Stimulated activated naive B cell treated with anti-CD40 and anti-IgM and Interleukin-4, amounts not matched to agents 10 μg/mL and 1 μg/mL and 100 μg/mL, for 72 hours (primary cell): Measurements from ENCODE around the gene SEBOX.

Experiments
- ATAC-seq, 2 donors: fragments of 150-1000 bp; cut with Tn5 transposase; replicated peaks; 2 replicates each; pipeline ENCODE4 v1.10.0; 2021; ENCODE audit warnings: moderate library complexity in 1 of 2
- DNase-seq: peaks from one replicate; pipeline ENCODE4 v3.0.0; 2021
- H3K27ac Mint-ChIP-seq: one replicate; pipeline ENCODE4 v1.8.0; 2022; ENCODE audit warnings: mild to moderate bottlenecking, mixed read lengths
- H3K27me3 Mint-ChIP-seq, 2 donors: one replicate each; pipeline ENCODE4 v1.8.0; 2022; ENCODE audit warnings: mixed read lengths in 2 of 2
- H3K36me3 Mint-ChIP-seq, 2 donors: one replicate each; pipeline ENCODE4 v1.8.0; 2022; ENCODE audit warnings: mixed read lengths in 2 of 2, mild to moderate bottlenecking in 1 of 2
- H3K4me1 Mint-ChIP-seq, 2 donors: one replicate each; pipeline ENCODE4 v1.8.0; 2022; ENCODE audit warnings: mixed read lengths in 2 of 2, mild to moderate bottlenecking in 1 of 2
- H3K4me3 Mint-ChIP-seq, 2 donors: one replicate each; pipeline ENCODE4 v1.8.0; 2022; ENCODE audit warnings: mild to moderate bottlenecking in 2 of 2, mixed read lengths in 2 of 2, moderate library complexity in 1 of 2
- H3K9me3 Mint-ChIP-seq, 2 donors: one replicate each; pipeline ENCODE4 v1.8.0; 2022; ENCODE audit warnings: mixed read lengths in 2 of 2, mild to moderate bottlenecking in 1 of 2

Gene SEBOX

DNA sequence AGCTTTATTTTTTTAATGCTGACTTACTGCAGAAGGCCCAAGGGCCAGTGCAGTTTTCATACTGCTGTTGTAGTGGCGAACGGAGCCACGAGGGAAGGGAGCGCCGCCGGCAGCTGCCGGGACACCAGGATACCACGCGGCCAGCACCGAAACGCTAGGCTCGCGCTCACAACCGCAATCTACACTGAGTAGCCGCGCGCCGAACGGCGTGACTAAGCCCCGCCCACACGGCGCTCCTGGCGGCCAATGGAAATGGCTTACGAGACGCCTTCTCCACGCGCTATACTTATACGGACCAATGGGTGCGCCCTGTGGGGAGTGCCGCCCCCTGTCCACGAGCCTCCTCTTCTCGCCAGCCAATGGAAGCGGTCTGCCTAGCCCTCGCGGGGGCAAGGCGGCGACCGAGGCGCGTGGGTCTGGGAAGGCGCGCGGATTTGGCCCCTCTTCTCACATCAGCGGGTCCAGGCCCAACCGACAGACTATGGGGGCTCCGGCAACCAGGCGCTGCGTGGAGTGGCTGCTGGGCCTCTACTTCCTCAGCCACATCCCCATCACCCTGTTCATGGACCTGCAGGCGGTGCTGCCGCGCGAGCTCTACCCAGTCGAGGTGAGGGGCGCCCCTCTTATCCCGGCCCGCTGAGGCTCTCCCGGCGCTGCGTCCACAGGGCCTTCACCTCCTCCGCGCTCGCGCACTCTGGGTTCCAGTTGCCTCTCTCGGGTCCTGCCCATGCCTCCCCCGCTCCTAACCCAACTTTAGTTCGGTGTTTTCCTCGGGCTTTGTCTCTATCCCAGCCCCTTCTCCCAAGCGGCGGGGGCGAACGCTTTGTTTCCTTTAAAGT is 46.0 kb downstream of the SEBOX start, which contains the start of gene TMEM97:
Gene TMEM97, plus strand, starts transcription at position 442 of the 839 bp plus-strand sequence. Its CDS starts 40 bp downstream, at position 482.
- peaks cover 8 to 14% of the 10 kb centered on the region in 2 donors for H3K27me3 Mint-ChIP-seq
- H3K36me3 Mint-ChIP-seq = peaks cover 26 to 46% of the 10 kb centered on the region in 2 donors
- peak within 1 kb of the TSS; percentile 91 to 96 for H3K4me3 Mint-ChIP-seq
- DNase-seq (peak; percentile 94), ATAC-seq (peak; percentile 97 to 98)
- no peaks in the 10 kb centered on the region for H3K9me3 Mint-ChIP-seq
- H3K4me1 Mint-ChIP-seq = peaks cover 30 to 44% of the 10 kb centered on the region in 2 donors
- peak within 1 kb of the TSS; percentile 98 for H3K27ac Mint-ChIP-seq

DNA sequence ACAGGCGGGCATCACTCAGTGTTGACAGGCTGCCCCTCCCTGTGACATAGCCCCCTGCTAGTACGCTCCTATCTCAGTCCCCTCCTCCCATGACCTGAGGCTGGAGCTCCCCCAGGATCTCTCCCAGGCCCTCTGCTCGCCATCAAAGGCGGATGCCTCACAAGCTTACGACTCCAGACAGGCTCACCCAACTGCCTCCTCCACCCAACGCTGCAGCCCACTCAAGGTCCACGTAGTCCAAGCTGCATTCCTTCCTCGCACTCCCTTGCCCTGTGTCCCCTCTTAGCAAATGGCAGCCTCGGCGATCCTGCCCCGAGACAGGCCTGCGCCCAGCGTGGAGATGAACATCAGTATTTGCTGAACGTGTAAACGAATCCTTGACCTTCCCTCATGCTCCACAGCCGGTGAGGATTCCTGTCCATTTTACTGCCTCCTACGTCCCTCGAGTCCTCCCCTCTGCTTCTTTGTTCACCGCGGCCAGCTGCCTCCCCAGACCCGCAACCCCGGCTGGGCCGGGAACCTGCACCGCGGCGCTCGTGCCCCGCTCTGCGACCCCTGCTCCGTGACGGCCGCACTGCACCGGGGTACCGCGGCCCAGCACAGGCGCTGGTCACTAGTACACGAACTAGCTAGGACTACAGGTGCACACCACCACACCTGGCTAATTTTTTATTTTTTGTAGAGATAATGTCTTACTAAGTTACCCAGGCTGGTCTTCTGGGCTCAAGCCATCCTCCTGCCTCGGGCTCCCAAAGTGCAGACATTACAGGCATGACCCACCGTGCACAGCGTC is 46.8 kb downstream of the SEBOX start:
- Mint-ChIP-seq H3K9me3 (no peaks in the 10 kb centered on the region), H3K4me3 (peak overlapping the region; percentile 91 to 96), H3K4me1 (peaks cover 30 to 44% of the 10 kb centered on the region in 2 donors), H3K36me3 (peaks cover 26 to 45% of the 10 kb centered on the region in 2 donors), H3K27me3 (peaks cover 8 to 14% of the 10 kb centered on the region in 2 donors), H3K27ac (peak overlapping the region; percentile 98)
- ATAC-seq (peak; percentile 11 to 17), DNase-seq (no peak)

DNA sequence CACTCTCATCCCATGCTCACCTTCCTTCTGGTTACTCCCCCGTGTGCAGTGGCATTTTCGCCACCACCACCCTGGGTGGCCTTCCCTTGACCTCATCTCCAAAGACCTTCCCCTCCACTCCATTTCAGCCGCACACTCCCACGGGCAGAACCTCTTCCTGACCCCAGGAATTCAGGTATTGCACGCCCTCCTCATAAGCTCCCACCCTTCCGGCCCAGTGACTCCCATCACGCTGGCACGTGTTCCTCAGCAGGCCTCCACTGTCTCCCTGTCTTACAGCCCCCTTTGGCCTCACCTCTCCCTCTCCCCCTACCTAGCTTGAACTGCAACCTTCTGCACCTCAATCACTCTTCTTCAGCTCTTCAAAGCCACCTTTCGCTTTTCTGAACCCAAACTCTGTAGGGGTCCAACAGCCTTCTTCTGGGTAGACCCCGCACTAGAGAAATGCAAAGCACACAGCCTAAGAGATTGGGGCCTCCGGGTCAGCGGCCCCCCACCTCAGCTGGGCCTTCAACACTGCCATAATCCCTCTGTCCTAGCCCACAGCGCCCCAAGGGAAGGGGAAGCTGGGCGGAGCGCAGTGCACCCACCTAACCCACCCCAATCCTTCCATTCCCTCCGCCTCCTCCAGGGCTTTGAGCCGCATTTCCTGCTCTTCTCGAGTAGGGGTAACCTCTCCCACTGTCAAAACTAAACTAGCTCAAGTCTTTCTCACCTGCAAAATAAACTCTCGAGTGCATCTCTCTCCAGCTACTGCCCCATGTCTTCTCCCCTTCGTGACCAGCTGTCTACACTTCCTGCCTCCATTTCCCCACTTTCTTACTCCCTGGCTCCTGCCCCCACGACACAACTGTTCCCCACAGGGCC is 47.7 kb downstream of the SEBOX start:
- H3K27ac Mint-ChIP-seq = peak overlapping the region; percentile 98
- H3K27me3 Mint-ChIP-seq = peaks cover 8 to 19% of the 10 kb centered on the region in 2 donors
- peak overlapping the region; percentile 91 to 96 for H3K4me3 Mint-ChIP-seq
- no peaks in the 10 kb centered on the region for H3K9me3 Mint-ChIP-seq
- no peak for DNase-seq
- ATAC-seq = no peak
- H3K4me1 Mint-ChIP-seq = peaks cover 29 to 44% of the 10 kb centered on the region in 2 donors
- peaks cover 22 to 39% of the 10 kb centered on the region in 2 donors for H3K36me3 Mint-ChIP-seq

DNA sequence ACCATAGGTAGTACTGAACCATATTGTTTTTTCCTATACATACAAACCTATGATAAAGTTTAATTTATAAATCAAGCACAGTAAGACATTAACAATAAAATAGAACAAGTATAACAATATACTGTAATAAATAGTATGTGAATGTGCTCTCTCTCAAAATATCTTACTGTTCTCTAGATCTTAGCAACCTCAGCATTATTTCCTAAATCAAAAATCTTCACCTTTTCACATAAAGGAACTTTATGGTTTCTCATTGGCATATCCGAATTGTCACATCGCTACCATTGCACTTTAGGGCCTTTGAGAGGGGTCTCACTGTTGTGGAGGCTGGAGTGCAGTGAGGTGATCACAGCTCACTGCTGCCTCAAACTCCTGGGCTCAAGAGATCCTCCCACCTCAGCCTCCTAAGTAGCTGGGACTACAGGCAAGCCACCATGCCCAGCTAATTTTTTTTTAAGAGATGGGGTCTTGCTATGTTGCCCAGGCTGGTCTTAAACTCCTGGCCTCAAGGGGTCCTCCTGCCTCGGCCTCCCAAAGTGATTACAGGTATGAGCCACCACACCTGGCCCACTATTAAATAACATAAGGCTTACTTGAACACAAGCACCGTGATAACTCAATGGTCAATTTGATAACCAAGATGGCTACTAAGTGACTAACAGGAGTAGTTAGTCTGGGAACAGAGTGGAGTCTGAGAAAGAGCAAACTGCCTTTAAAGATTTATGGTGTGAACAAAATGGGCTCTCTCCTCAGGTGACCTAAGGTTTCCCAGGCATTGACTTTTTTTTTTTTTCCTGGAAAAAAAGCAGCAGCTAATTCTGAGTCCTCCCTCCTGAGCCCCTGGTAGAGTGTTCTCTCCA is 48.9 kb downstream of the SEBOX start:
- Mint-ChIP-seq H3K4me1 (peaks cover 25 to 37% of the 10 kb centered on the region in 2 donors), H3K4me3 (no peak overlapping the region), H3K36me3 (peaks cover 20 to 30% of the 10 kb centered on the region in 2 donors), H3K27ac (no peak overlapping the region), H3K9me3 (no peaks in the 10 kb centered on the region), H3K27me3 (peaks cover 8 to 19% of the 10 kb centered on the region in 2 donors)
- ATAC-seq (no peak), DNase-seq (no peak)

DNA sequence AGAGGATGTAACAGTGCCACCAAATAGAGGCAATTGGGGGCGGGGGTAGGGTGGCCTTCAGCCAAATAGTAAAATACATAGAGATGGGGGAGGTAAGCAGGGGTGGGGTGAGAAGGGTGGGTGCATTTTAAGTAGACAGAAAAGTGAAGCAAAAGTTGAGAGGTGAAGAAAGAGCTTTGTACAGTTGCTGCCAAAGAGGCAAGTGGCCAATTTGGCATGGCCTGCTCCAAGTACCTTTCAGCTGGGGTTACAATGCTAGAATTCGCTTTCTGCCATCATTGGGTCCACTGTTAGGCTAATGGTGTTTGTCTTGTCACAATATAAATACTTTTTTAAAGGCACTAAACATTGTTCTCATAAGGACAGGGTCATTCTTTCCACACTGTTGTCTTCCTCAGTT is 51.2 kb downstream of the SEBOX start:
- peaks cover 8 to 19% of the 10 kb centered on the region in 2 donors for H3K27me3 Mint-ChIP-seq
- peaks cover 16 to 20% of the 10 kb centered on the region in 2 donors for H3K4me1 Mint-ChIP-seq
- no peak overlapping the region for H3K27ac Mint-ChIP-seq

More for the DNA sequence above, 51.2 kb downstream of the SEBOX start:
- H3K9me3 Mint-ChIP-seq = no peaks in the 10 kb centered on the region
- H3K4me3 Mint-ChIP-seq = no peak overlapping the region
- DNase-seq (no peak), ATAC-seq (no peak)
- H3K36me3 Mint-ChIP-seq = peaks cover 14 to 18% of the 10 kb centered on the region in 2 donors
